Mononuclear cell (primary cell): ENCODE measurements around the gene HIBCH. TPM values are rescaled to one million over a fixed set of nuclear protein-coding genes. Genes with fewer than 3 reads are reported as not detected.
"Not testable (repeated sequence)": the region's sequence is repeated elsewhere in the genome, so short reads cannot be mapped to it uniquely, and the experiment has no call there.

ENCODE experiments used
- H3K27me3 ChIP-seq: 2 replicates; pipeline ENCODE4 v1.6.0; 2011; ENCODE audit warnings: low read length, control low read depth; ENCODE audit not compliant: insufficient read depth
- H3K4me1 ChIP-seq: 2 replicates; pipeline ENCODE4 v1.5.1; 2011; ENCODE audit warnings: mild to moderate bottlenecking, low read length, control low read depth; ENCODE audit not compliant: insufficient read depth
- H3K4me3 ChIP-seq: 2 replicates; pipeline ENCODE4 v1.5.1; 2011; ENCODE audit warnings: mild to moderate bottlenecking, low read length, moderate library complexity
- H3K9me3 ChIP-seq: 2 replicates; pipeline ENCODE4 v1.5.1; 2011; ENCODE audit warnings: low read depth, mild to moderate bottlenecking, control low read depth, low read length
- total RNA-seq: library from RNA; depleted of rRNA; stranded (reverse); fragments of >200 nt; gene quantifications from one replicate; pipeline ENCODE4 v1.2.3, GENCODE V29; 2012

HIBCH gene
- total RNA-seq, 1 donor, result 2.0 TPM

DNA sequence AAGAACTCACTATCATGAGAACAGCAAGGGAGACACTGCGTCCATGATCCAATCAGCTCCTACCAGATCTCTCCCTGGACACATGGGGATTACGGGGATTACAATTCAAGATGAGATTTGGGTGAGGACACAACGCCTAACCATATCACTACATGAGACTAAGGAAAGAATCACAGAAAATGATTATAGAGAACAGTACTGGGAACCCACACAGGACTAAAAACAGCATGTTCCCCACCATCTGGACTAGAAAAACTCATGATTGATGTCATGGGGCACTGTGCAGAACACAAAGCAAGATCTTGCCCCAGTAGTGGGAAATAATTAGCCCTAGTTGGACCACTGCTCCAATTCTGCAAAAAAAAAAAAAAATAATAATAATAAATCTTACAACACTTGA is 63.5 kb downstream of the HIBCH start:
- Histone ChIP-seq H3K9me3 (no peaks in the 10 kb centered on the region), H3K27me3 (no peaks in the 10 kb centered on the region), H3K4me1 (no peaks in the 10 kb centered on the region), H3K4me3 (no peak overlapping the region)

GRCh38 chr2:190255676-190256075 is 64.0 kb downstream of the HIBCH start:
- no peak overlapping the region for H3K4me3 ChIP-seq
- H3K9me3 ChIP-seq, result no peaks in the 10 kb centered on the region
- no peaks in the 10 kb centered on the region for H3K27me3 ChIP-seq
- no peaks in the 10 kb centered on the region for H3K4me1 ChIP-seq

- Histone ChIP-seq H3K9me3 (no peaks in the 10 kb centered on the region), H3K27me3 (no peaks in the 10 kb centered on the region), H3K4me1 (no peaks in the 10 kb centered on the region), H3K4me3 (no peak overlapping the region)
Measured at GRCh38 chr2:190254063-190254850, 65.4 kb downstream of the HIBCH start.

DNA sequence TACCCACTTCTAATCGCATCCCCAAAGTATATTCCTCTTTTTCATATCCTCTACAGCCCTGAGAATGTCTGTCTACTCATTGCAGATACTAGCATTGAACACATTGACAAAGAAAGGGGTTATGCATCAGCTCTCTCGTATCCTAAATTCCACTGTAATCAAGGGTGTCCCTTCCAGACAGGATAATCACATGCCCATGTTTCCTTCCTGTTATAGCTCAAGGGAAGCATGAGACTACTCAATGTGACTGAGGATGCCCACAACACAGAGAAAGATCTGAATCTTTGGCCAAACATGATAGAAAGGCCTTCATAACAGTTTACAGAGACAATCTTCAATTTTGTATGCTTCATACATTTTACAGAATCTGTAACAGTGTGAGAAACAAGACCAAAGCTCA is 69.2 kb downstream of the HIBCH start:
- Histone ChIP-seq H3K4me3 (no peak overlapping the region), H3K9me3 (no peaks in the 10 kb centered on the region), H3K27me3 (no peaks in the 10 kb centered on the region), H3K4me1 (no peaks in the 10 kb centered on the region)

DNA sequence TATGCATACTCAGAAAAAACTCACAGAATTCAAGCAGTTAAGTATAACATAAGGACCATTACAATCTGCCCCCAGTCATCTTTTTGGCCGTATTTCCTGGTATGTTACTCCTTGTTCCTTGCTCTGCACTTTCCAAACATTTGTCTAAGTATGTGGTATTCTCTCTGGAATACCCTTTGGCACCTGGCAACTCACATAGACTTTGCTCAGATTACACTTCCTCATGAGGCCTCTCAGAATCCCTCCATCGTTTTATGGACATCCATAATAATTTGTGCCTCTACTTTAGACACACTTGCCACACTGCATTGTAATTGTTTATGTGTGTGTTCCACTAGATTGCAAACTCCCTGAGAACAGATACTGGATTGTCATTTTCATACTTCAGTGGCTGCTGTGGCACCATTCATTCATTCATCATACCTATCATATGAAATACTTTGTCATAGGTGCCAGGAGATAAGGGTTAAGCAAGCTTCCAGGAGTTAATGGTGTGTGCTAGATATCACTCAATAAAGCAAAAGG is 84.0 kb downstream of the HIBCH start:
- H3K4me1 ChIP-seq, result no peaks in the 10 kb centered on the region
- no peak overlapping the region for H3K4me3 ChIP-seq
- no peaks in the 10 kb centered on the region for H3K9me3 ChIP-seq
- H3K27me3 ChIP-seq, result no peaks in the 10 kb centered on the region

- no peak overlapping the region for H3K4me3 ChIP-seq
- H3K4me1 ChIP-seq, result no peaks in the 10 kb centered on the region
- no peaks in the 10 kb centered on the region for H3K9me3 ChIP-seq
- no peaks in the 10 kb centered on the region for H3K27me3 ChIP-seq
Measured at GRCh38 chr2:190235101-190235500, 84.5 kb downstream of the HIBCH start.

DNA sequence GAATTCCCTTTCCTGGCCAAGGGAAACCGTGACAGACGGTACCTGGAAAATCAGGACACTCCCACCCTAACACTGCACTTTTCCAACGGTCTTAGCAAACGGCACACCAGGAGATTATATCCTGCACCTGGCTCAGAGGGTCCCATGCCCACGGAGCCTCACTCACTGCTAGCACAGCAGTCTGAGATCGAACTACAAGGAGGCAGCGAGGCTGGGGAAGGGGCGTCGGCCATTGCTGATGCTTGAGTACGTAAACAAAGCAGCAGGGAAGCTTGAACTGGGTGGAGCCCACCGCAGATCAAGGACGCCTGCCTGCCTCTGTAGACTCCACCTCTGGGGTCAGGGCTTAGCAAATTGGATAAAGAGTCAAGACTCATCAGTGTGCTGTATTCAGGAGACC is 95.6 kb downstream of the HIBCH start:
- not testable (repeated sequence) for H3K4me1 ChIP-seq, H3K9me3 ChIP-seq, H3K27me3 ChIP-seq, H3K4me3 ChIP-seq

DNA sequence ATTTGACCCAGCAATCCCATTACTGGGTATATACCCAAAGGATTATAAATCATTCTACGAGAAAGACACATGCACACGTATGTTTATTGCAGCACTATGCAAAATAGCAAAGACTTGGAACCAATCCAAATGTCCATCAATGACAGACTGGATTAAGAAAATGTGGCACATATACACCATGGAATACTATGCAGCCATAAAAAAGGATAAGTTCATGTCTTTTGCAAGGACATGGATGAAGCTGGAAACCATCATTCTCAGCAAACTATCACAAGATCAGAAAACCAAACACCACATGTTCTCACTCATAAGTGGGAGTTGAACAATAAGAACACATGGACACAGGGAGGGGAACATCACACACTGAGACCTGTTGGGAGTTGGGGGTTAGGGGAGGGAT is 96.9 kb downstream of the HIBCH start:
- H3K4me1 ChIP-seq, H3K4me3 ChIP-seq, H3K27me3 ChIP-seq, H3K9me3 ChIP-seq: not testable (repeated sequence)

- Histone ChIP-seq H3K4me3 (no peak overlapping the region), H3K27me3 (no peaks in the 10 kb centered on the region), H3K9me3 (no peaks in the 10 kb centered on the region), H3K4me1 (no peaks in the 10 kb centered on the region)
Measured at GRCh38 chr2:190221429-190221828, 98.2 kb downstream of the HIBCH start.

GRCh38 chr2:190219186-190219585 is 100.4 kb downstream of the HIBCH start:
- no peaks in the 10 kb centered on the region for H3K4me1 ChIP-seq
- H3K27me3 ChIP-seq, result no peaks in the 10 kb centered on the region
- no peak overlapping the region for H3K4me3 ChIP-seq

DNA sequence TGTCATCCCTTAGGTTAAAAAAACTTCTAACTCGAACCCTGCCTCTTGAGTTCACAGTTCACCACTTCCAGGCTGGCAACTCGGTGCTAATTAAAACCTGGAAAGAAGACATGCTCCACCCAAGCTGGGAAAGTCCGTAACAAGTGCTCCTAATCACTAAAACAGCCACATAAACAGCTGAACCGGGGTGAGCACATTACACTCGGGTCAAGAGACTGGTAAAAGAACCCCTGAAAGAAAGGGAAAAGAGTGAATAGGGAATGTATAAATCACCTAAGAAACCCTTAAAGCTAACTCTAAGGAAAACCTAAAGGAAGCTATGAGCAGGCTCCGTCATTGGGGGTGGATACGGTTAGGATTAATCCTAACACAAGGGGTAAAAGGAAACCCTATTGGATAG is 102.0 kb downstream of the HIBCH start:
- Histone ChIP-seq H3K27me3 (no peaks in the 10 kb centered on the region), H3K4me3 (no peak overlapping the region), H3K9me3 (no peaks in the 10 kb centered on the region), H3K4me1 (no peaks in the 10 kb centered on the region)

More at GRCh38 chr2:190219186-190219585, 100.4 kb downstream of the HIBCH start:
- H3K9me3 ChIP-seq, result no peaks in the 10 kb centered on the region

DNA sequence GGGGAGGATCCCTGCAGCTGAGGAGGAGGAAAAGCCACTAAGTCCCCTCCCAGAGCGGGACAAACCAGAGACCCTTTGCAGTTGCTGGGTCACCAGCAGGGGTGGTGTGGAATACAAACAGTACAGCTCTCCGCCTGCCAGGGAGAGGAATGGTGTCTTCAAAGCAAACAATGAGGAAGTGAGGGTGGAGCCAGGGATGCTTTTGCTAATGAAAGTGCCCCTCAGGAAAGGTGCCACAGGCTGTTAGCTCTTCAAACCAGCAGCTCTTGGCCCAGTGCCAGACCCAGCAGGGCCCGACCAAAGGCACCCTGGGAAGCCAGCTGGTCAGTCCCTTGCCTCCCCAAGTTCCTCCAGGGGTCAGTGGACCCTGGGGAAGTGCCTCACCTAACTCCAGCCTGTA is 102.8 kb downstream of the HIBCH start:
- Histone ChIP-seq H3K9me3 (no peaks in the 10 kb centered on the region), H3K4me1 (no peaks in the 10 kb centered on the region), H3K4me3 (no peak overlapping the region), H3K27me3 (no peaks in the 10 kb centered on the region)

- Histone ChIP-seq H3K9me3 (no peaks in the 10 kb centered on the region), H3K4me1 (no peaks in the 10 kb centered on the region), H3K27me3 (no peaks in the 10 kb centered on the region), H3K4me3 (no peak overlapping the region)
Measured at GRCh38 chr2:190215620-190216019, 104.0 kb downstream of the HIBCH start.

- Histone ChIP-seq H3K4me3 (no peak overlapping the region), H3K27me3 (no peaks in the 10 kb centered on the region), H3K9me3 (no peaks in the 10 kb centered on the region), H3K4me1 (no peaks in the 10 kb centered on the region)
Measured at GRCh38 chr2:190214426-190215194, 105.0 kb downstream of the HIBCH start.

DNA sequence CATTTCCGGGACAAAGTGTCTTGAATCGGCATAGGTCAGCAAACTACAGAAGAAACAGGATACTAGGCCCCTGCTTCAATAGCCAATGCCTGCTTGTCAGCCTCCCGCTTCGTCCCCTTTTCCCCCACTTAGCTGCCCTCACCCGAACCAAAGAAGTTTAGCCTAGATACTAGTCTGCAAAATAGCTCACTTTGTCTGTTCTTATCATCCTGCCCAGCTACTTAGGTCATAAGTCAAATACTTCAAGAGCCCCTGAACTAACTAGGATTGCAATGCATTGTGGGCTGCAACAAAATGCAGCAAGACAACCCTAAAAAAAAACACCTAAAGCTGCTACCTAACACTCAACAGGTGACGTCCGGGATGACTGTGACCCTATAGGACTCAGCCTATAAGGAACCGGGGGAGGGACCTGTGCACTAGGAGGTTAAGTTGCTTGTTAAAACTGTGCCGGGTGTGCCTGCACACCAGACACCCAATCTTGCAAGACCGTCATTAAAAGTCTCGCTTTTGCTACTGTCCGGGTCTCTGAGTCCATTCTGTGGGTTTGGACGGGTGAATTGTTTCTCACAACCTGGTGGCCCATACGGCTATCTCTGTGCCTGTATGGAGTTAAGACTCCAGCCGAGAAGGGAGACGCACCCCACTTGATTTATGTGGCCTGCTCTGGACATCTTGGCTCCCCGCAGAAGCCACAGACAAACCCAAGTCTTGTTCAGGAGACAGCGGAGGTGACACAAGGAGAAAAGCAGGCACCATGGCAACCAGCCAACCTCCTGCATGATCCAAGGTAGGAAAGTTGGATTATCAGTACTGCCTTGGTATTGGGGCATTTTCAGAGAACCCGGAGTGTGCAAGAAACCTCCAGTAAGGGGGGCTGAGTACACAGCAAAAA is 105.9 kb downstream of the HIBCH start:
- no peaks in the 10 kb centered on the region for H3K27me3 ChIP-seq
- H3K9me3 ChIP-seq, result no peaks in the 10 kb centered on the region
- no peaks in the 10 kb centered on the region for H3K4me1 ChIP-seq
- H3K4me3 ChIP-seq, result no peak overlapping the region
